NCI-H446 treated with DMSO at 0.1 percent for 48 hours (cell line): ENCODE measurements around the gene TPD52L2.
A peak's percentile ranks its signal among the peaks of the same experiment; 100 is the strongest.
"Not testable (repeated sequence)": the region's sequence is repeated elsewhere in the genome, so short reads cannot be mapped to it uniquely, and the experiment has no call there.

ENCODE experiments used
- DNase-seq: peaks from one replicate; lab custom pipeline; 2025; lab: John Stamatoyannopoulos, UW

TPD52L2 gene

DNA sequence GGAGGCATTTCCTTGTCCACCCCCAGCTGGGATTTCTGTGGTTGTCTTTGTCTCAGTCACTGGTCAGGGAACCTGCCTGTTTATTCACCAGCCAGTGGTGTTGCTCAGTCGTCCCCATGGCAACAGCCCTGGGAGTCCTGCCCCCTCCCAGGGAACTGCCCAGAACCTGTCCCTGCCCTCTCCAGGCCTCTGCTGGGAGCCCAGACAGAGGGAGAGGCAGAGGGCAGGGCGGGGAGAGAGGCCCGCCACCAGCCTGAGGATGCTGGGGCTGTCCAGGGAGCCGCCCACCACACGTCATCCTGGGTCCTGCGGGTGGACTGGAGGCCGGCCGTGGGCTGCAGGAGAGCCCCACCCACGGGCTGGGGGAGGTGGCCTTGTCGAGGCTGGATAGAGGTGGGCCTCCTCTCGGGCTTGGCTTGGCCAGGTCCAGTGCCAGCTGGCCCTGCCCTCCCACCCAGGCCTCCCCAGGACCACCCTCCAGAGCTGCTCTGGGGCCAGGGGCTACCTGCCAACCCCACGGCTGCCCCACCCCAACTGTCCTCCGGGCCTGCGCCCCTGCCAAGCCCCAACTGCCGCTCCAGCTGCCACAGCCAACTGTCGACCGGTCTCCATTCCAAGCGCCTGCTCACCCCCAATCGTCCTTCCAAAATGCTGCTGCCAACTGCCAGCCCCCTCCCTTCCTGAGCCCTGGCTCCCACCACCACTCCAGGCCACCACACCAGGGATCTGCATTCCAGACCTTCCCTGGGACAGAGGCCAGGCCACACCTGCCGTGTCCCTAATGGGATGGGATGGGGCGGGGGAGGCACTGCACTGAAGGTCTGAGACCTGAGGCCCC lies 29.8 kb upstream of the TPD52L2 start:
- DNase-seq = peak; percentile 100

DNA sequence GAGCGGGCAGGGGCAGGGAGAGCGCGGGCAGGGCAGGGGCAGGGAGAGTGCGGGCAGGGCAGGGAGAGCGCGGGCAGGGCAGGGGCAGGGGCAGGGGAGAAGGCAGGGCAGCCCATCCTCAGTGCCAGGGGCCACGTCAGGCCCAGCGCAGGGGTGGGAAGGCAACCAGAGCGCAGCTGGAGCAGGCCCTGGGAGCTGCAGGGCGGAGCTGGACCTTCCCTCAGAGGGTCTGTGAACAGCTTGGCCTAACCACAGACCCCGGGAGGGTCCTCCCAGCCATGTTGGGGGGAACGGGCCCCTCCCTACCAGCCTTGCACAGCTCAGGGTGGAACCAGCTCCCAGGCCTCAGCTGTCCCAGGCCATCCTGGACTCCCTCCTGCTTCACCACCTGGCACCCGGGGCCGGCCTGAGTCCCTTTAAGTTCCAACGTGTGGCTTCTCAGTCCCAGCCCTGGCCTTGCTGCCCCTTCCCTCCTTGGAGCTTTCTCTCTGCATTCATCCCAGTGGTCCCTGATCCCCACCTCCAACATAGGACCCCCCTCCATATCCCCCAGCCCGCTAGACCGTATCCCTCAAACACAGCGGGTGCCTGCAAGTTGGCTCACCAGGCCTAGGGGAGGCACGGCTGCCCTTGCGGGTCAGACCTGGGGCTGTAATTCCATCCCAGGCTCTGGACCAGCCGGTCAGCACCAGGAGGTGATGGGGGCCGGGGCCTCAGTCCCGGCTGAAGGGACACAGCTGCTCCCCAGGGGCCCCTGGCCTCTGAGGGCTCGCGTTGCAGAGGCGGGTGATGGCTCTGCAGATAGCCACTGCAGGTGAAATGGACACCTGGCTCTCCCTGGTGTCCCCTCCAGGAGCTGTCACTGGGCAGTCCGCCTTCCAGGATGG lies 28.4 kb upstream of the TPD52L2 start:
- no peak for DNase-seq

DNA sequence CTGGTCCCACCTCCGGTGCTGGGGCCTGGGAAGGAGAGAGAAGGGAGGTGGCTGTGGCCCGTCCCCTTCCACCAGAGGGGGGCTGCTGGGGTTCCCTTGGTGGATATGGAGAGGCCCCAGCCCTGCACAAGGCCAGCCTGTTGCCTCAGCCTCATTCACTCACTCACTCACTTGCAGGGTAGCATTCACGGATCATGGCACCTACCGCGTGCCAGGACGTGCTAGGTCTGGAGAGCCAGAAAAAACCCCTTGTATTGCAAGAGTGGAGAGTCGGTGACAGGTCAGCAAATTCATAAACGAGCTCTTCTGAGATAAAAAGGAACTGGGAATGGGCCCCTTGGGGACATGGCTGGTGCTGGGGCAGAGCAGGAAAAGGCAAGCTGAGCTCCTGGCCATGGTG lies 27.6 kb upstream of the TPD52L2 start:
- DNase-seq = no peak

DNA sequence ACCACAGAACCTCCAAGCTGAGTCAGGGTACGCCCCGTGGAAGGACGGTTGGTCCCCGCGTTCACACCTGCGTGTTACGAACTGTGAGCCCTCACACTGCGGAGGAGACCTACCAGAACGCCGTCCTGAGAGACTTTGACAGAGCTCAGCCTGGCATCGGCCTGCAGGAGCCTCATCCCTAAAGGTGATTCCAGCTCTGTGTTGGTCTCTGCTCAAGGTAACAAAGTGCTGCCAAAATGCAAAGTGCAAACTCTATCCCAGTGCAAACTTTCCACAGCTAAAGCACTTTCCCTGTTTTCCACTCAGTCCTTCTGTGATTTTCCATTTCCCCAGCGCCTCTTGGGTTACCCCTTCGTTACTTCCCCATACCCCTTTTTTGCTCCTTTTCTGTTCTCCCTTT lies 25.4 kb upstream of the TPD52L2 start:
- no peak for DNase-seq

DNA sequence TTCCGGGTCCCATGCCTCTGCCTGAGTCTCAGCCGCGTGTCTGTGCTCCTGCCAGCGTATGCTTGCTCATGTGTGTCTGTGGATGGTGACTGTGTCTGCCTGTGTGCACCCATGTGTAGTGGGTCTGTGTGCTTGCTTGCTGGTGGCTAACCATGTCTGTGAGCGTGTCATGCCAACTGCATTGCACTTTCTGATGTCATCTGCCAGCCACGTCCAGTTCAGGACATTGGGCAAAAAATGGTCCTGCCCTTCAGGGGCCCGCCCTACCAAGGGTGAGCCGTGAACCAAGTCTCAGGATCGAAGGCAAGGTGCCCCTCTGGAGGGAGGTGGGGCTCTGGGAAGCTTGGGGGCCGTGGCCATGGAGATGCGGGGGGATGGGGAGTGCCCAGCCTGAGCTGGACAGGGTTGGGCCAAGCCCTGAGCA lies 24.7 kb upstream of the TPD52L2 start:
- DNase-seq = no peak

DNA sequence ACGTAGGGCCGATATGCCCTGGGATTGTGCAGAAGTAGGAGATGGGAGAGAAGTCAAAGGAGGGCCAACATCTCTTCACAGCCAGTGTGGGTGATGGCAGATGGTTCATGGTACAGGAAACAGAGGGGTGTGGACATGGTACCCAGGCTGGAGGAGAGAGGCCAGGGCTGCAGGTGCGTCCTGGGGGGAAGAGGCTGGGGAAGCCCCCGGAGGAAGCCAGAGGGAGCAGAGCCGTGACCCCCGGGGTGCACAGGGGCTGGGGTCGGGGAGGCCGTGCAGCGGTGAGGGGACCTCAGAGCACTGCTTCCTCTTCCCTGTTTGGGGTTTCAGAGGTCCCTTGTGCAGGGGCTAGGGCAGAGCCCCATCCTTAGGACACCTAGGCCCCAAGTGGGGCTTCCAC lies 22.8 kb upstream of the TPD52L2 start:
- no peak for DNase-seq

DNA sequence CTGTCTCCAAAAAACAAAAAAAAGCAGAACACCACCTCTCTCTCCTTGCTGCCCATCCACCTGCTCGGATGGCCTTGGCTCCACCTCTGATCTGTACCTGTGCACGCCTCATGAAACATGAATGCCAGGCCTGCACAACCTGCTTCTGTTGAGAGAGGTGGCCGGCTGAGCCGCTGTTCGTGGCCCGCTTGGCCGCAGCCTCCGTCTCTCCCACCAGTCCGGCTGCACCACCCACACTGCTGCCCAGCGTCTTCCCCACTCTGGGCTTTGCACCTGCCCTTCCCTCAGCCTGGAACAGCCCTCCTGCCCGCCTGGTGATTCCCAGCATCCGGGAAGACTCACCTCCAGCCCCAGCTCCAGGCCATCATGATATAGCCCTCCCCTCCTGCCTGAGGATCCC lies 21.8 kb upstream of the TPD52L2 start:
- no peak for DNase-seq

DNA sequence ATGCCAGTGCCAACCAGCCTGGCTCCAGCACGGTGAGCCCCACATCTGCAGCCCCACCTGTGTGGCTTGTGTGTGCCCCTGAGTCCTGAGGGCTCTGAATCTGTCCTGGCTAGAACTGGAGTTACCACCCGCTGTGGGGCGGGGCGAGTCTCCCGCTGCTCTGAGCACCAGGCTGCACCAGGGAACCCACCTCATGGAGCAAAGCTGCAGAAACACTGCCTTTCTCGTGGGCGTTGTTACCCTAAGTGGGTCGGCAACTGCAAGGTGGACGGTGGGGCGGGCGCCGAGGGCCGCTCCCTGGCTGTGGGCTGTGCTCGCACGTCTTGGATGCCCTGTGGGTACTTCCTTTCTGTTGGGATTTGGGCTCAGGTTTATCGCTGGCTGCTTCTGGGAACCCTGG lies 21.3 kb upstream of the TPD52L2 start:
- no peak for DNase-seq

DNA sequence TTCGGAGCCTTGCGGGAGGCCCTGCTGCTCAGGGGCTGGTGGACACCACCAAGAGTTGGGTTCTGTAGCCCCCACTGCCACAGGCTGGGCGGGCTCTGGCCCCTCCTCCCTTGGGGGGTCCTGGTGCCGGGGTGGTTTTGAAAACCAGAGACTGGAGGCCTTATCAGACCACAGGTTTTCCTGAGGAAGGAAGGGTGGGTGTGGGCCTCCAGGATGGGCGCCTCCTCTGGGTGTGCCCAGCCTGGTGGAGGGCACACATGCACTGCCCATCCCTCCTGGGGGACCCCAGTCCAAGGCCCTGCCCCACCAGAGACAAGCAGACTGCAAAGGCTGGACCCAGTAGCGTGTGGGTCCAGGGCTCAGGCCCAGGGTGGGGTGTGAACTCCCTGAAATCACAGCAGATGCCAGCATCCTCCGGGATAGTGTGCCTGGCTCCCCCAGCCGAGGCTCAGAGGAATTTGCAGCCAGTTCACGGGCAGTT lies 20.5 kb upstream of the TPD52L2 start:
- DNase-seq = no peak

DNA sequence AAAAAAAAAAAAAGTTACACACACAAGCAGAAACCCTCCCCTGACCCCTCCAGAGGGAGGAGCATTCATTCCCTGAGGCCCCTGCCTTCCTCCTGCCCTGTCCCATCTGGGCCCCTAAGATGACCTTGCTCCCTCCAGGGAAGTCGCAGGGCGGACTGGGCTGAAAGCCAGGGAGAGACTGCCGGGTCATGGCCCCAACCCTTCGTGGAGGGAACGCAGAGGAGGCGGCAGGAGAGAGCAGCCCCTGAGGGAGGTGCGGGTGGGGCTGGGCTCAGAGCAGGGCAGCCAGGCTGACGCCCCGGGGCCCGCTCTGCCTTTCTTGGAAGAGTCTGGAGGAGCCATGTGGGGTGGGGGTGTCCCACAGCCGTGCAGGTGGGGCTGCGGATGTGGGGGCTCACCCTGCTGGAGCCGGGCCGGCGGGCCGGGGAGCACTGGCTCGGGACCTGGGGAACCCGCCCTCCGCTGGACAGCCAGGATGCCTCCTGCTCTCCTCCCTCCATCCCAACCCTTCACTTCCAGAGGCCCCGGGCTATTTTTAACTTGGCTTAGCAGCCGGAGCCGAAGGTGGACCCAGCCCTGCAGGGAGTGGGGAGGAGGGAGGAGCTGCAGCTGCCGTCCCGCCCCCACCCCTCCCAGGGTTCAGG lies 18.8 kb upstream of the TPD52L2 start:
- DNase-seq = no peak

DNA sequence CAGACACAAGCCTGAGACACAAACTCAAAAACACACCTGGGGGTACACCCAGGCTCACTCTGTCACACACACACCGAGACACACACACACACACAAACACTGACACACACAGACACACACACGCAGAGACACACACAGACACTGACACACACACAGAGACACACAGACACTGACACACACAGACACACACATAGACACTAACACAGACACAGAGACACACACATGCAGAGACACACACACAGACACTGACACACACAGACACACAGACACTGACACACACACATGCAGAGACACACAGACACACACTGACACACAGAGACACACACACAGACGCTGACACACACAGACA lies 18.2 kb upstream of the TPD52L2 start:
- DNase-seq = no peak

DNA sequence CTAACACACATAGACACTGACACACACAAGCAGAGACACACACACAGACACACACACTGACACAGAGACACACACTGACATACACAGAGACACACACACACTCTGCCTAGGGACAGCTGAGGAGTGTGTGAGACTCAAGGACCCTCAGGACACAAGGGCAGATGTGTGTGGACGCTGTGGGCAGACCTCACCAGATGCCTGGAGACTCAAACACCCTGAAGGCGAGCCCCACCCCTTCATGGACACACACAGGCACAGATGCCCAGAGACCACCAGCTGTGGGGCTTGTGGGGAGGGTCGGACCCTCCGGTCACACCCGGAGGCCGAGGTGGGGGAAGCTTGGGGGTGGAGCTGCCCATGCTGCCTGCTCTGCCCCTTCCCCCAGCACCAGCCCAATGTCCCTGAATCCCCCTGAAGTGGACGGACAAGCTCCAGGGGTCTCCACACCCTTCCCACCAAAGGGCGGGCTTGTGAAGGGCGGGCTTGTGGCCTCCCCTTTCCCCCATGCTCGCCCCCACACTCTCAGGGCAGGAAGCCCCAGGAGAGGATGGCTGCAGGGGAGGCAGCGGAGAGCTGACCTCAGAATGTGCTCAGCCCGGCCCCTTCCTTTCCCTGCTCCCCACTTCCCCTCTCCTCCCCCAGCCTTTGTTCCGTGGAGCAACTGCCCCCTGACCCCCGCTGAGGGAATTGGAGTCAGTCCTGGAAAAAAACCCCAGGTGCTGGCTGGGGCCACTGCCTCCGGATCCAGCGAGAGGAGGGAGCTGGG lies 17.6 kb upstream of the TPD52L2 start:
- DNase-seq = no peak

DNA sequence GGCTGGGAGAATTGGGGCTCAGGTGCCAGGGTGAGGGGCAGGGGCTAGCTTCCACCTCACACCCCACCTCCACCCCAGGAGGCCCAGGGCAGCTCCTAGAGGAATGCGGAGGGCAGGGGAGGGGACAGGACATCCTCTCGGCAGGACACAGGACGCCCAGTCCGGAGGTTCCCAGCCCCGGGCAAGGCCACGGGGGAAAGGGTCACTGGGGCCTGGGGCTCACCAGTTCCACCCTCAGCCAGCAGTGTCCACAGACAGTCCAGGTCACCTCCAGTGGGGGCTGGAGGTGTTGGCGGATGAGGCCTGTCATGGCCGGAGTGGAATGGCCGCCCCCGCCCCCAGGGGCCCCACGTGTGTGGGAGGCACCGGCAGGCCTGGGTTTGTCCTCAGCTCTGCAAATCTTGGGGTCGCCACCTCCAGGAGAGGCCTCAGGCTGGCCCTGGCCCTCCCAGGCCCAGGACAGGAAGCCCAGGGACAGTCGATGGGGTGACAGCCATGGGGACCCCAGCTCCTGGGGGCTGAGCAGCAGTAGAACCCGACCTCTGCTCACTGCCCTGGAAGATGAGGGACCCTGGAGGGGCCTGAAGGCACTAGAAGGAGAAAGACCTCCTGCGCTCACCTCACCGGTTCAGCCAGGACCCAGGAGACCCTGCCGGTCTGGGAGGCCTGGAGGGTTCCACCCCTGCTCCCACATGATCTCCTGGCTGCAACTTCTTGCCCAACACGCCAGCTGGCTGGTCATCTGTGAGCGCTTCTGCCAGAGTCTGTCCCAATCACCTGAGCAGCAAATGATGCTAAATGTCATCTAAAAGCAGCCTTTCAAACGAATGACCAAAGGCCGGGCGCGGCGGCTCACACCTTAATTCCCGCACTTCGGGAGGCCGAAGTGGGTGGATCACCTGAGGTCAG lies 16.8 kb upstream of the TPD52L2 start:
- no peak for DNase-seq

DNA sequence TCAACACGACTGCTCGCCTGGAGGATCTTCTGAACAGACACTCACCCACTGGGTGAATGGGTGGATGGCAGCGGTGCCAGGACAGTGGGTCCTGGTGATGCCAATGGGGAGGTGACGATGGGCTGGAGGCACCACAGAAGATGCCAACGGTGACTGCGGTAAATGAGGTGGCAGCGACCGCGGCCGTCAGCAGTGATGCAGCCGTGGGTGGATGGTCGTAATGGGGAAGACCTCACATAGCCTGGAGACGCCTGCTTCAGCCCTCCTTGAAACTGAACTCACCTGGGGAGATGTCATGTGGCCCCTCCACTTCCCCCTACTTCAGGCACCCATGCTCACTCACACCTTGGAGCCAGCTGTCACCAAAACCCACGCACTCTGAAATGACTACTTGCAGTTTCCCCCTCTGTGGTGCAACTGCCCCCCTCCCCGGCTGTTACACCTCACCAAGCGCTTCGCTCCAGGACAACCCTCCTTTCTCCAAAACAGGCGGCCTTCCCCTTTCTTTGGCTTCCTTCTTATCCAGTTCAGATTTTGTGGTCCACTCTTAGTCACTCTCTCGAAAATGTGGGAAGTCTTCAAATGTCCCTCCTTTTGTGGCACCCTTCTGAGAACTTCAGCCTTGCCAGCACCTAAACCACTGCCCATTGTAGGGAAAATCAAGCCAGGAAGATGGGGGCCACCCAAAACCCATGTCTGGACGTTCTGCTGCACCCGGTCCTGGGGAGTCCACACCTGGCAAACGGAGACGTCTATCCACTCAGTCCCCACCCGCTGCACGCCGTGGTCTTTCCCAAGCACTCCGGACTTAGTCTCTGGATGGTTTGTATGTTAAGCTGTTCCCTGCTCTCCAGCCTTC lies 14.2 kb upstream of the TPD52L2 start:
- DNase-seq = no peak

DNA sequence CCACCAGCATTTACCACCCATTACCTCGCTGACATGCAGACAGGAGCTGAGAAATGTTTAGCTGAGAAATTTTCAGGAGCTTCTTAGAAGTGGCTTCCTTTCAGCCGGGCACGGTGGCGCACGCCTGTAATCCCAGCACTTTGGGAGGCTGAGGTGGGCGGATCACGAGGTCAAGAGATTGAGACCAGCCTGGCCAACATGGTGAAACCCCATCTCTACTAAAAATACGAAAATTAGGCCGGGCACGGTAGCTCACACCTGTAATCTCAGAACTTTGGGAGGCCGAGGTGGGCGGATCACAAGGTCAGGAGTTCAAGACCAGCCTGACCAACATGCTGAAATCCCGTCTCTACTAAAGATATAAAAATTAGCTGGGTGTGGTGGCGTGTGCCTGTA lies 13.5 kb upstream of the TPD52L2 start:
- DNase-seq = not testable (repeated sequence)

DNA sequence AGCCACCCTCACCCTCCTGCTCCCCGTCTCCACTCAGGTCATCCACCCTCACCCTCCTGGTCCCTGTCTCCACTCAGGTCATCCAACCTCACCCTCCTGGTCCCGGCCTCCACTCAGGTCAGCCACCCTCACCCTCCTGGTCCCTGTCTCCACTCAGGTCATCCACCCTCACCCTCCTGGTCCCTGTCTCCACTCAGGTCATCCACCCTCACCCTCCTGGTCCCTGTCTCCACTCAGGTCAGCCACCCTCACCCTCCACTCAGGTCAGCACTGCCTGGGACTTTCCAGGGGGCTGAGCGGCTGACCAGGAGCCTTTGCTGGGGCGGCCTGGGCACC lies 11.4 kb upstream of the TPD52L2 start:
- not testable (repeated sequence) for DNase-seq

DNA sequence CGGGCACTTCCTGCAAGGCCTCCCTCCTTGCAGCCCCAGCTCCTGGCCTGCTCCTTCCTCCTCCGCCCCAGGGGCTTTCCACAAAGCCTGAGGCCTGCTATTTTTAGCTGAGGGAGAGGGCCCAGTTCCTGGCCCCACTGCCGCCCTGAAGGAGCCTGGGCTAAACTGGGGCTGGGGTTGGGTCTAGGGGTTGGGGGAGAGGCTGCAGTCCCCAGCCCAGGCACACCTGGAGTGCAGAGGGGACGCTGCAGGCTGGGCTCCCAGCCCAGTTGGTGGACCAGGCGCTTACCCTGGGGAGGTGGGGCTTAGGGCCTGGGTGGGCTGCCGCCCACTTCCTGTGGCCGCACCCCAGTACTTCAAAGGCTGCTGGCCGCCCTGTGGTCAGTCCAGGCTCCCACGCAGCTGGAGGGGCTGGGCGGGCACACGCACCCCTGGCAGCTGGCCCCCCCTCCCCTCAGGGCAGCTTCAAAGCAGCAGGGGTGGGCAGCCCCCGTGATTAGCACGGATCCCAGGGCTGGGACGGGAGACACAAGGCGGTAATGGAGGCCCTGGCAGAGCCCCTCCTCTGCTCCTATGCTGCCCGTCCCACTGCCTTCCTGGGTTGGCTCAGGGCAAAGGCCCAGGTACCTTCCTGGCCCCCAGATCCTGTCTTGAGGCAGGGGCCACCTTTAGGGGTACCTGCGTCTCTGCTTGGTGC lies 10.9 kb upstream of the TPD52L2 start:
- no peak for DNase-seq

DNA sequence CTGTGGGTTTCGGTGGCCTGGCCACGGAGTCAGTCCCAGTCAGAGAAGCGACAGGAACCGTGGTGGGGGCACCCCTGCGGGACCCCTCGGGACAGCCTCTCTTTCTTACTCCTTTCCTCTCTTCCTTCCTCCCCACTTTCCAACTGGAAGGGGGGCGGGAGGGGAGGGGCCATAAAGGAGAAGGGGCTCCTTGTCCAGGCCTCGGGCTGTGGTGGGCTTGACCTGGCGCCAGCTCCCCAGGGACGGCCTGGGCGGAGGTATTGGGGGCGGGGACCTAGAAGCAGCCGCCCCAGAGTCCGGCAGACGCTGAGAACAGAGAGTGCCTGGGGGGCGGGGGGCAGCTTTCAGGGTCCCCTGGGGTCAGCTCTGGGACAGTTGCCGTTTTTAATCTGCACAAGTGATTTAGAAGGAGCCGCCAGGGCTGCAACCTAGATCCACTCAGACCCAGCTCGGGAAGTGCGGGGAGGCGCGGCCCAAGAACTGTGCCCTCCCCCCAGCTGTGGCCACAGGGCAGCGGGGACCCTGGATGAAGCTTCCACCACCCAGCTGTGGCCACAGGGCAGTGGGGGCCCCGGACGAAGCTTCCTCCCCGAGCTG lies 10.2 kb upstream of the TPD52L2 start:
- no peak for DNase-seq
